ENCODE measurements around the gene JPT2. TPM values are rescaled to one million over a fixed set of nuclear protein-coding genes. Genes with fewer than 3 reads are reported as not detected.
"Not testable (repeated sequence)": the region's sequence is repeated elsewhere in the genome, so short reads cannot be mapped to it uniquely, and the experiment has no call there.

The JPT2 gene
- total and polyA plus RNA-seq, 10 donors = 8.2 to 30.5 (median 17.7) TPM

DNA sequence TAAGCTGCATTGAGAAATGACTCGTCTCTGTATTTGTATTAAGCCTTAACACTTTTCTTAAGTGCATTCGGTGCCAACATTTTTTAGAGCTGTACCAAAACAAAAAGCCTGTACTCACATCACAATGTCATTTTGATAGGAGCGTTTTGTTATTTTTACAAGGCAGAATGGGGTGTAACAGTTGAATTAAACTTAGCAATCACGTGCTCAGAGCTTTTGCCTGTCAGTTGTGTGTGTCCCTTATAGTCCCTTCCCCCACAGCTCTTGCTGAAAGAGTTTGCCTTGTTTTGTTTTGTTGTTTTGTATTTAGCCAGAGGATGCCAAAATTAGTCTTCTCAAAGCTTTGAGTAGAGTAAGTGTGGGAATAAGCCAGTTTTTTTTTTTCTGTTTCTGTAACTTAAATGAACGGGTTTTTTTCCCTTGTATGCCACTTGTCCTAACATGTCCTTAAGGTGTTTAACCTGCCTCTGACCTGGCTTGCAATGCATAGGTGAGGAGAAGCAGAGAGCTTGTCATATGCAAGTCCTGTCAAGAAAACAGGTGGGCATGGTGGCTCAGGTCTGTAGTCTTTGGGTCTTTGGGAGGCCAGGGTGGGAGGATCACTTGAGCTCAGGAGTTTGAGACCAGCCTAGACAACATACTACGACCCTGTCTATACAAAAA, 23.3 kb downstream of the JPT2 start:
- no peak for DNase-seq
- Histone ChIP-seq H3K36me3 (peaks cover 0 to 64% (median 45%) of the 10 kb centered on the region in 6 donors), H3K27me3 (replicated peaks in 1 of 7) (no peaks in the 10 kb centered on the region), H3K4me3 (no peak overlapping the region), H3K27ac (no peak overlapping the region), H3K9me3 (no peaks in the 10 kb centered on the region), H3K4me1 (peaks cover 3 to 13% (median 6%) of the 10 kb centered on the region in 6 donors)
- WGBS, 5 donors = 86 to 94% (median 91%) methylated on average over 6 of the region's 6 CpGs
- TF ChIP-seq CTCF (IDR thresholded peaks at IDR 0.05 in 8 of 11, conservative IDR thresholded peaks at IDR 0.05 in 3 of 11) (no peak), POLR2A (IDR thresholded peaks at IDR 0.05) (no peak), POLR2AphosphoS5 (IDR thresholded peaks at IDR 0.05) (no peak)
- intact Hi-C loops (cut with DNase I; ENCODE audit: low total_unique reads) = no loop called here

- H3K36me3 ChIP-seq = peaks cover 0 to 34% (median 17%) of the 10 kb centered on the region in 6 donors
- 0 to 1% (median 1%) methylated on average over 16 of the region's 16 CpGs for WGBS, 5 donors
- intact Hi-C loops (cut with DNase I; ENCODE audit: low total_unique reads); DNase-seq; H3K9me3 ChIP-seq; H3K27me3 ChIP-seq (replicated peaks in 1 of 7): not testable (repeated sequence)
- H3K27ac ChIP-seq = peak overlapping the region; percentile 90 to 97 (median 95)
- H3K4me3 ChIP-seq = peak overlapping the region; percentile 51 to 98 (median 88)
- H3K4me1 ChIP-seq = peaks cover 19 to 53% (median 39%) of the 10 kb centered on the region in 6 donors
Measured at GRCh38 chr16:1705324-1705687, 27.2 kb downstream of the JPT2 start.

GRCh38 chr16:1705688-1706385, 27.8 kb downstream of the JPT2 start, which contains the start of gene MAPK8IP3:
Gene MAPK8IP3 (plus strand): TSS chr16:1706195. CDS start chr16:1706340, 145 bp downstream.
- peak; percentile 83 to 94 (median 83) for TF ChIP-seq POLR2A (IDR thresholded peaks at IDR 0.05)
- peak; percentile 97 to 98 (median 97) for TF ChIP-seq POLR2AphosphoS5 (IDR thresholded peaks at IDR 0.05)
- TF ChIP-seq CTCF (IDR thresholded peaks at IDR 0.05 in 8 of 11, conservative IDR thresholded peaks at IDR 0.05 in 3 of 11) = peak; percentile 79 to 100 (median 100)
- peaks cover 19 to 58% (median 41%) of the 10 kb centered on the region in 6 donors for H3K4me1 ChIP-seq
- H3K36me3 ChIP-seq = peaks cover 0 to 29% (median 13%) of the 10 kb centered on the region in 6 donors
- H3K4me3 ChIP-seq = peak within 1 kb of the TSS; percentile 51 to 98 (median 88)
- peak; percentile 98 for DNase-seq
- H3K27ac ChIP-seq = peak within 1 kb of the TSS; percentile 90 to 97 (median 95)
- WGBS, 5 donors = 0 to 1% (median 0%) methylated on average over 20 to 79 of the region's 79 CpGs
- intact Hi-C loops (cut with DNase I; ENCODE audit: low total_unique reads) = no loop called here
- no peaks in the 10 kb centered on the region for H3K9me3 ChIP-seq
- H3K27me3 ChIP-seq (replicated peaks in 1 of 7) = no peaks in the 10 kb centered on the region

- intact Hi-C loops (cut with DNase I; ENCODE audit: low total_unique reads) = no loop called here
- H3K27ac ChIP-seq = peak overlapping the region; percentile 90 to 97 (median 95)
- H3K9me3 ChIP-seq = no peaks in the 10 kb centered on the region
- 0 to 1% (median 0%) methylated on average over 7 to 62 of the region's 62 CpGs for WGBS, 5 donors
- H3K27me3 ChIP-seq (replicated peaks in 1 of 7) = no peaks in the 10 kb centered on the region
- DNase-seq = no peak
- peaks cover 0 to 25% (median 12%) of the 10 kb centered on the region in 6 donors for H3K36me3 ChIP-seq
- TF ChIP-seq CTCF (IDR thresholded peaks at IDR 0.05 in 8 of 11, conservative IDR thresholded peaks at IDR 0.05 in 3 of 11) (no peak), POLR2A (IDR thresholded peaks at IDR 0.05) (no peak), POLR2AphosphoS5 (IDR thresholded peaks at IDR 0.05) (no peak)
- peak overlapping the region; percentile 51 to 98 (median 88) for H3K4me3 ChIP-seq
- peaks cover 19 to 66% (median 44%) of the 10 kb centered on the region in 6 donors for H3K4me1 ChIP-seq
Measured at GRCh38 chr16:1706386-1707192, 28.5 kb downstream of the JPT2 start.
